CD4-positive, alpha-beta T cell (primary cell): ENCODE data around the gene ENTPD3. TPM values are rescaled to one million over a fixed set of nuclear protein-coding genes. Genes with fewer than 3 reads are reported as not detected.

ENCODE experiments used
- ATAC-seq: fragments of 200-7000 bp; cut with Tn5 transposase; one replicate; pipeline ENCODE4 v1.10.0; 2022; ENCODE audit warnings: mild to moderate bottlenecking; ENCODE audit not compliant: poor library complexity
- CTCF ChIA-PET: fragments of 350-600 bp; sonication (Branson Sonifier 250); formaldehyde crosslinking; loops from one replicate; lab custom pipeline; 2021; ENCODE audit warnings: antibody characterized with exemption, inconsistent platforms; lab: Charles Lee
- POLR2A ChIA-PET: fragments of 350-600 bp; sonication (Branson Sonifier 250); formaldehyde crosslinking; loops from one replicate; lab custom pipeline; 2021; ENCODE audit warnings: antibody characterized with exemption, inconsistent platforms; lab: Charles Lee
- DNase-seq, 14 experiments: peaks; one replicate each; pipeline ENCODE4 v3.0.0-alpha.2; 2013 to 2020; ENCODE audit warnings: mixed read lengths in 2 of 14
- H3K27ac ChIP-seq, 2 donors: one replicate each; pipeline versions ENCODE4 v1.5.1 to v1.7.0; 2013; ENCODE audit warnings: low read length in 2 of 2, low read depth in 1 of 2, mild to moderate bottlenecking in 1 of 2
- H3K27me3 ChIP-seq, 2 experiments: 1 replicate in 1 of 2; 2 replicates in 1 of 2; pipeline versions ENCODE4 v1.6.1 to v1.7.0; 2013; ENCODE audit warnings: low read length in 2 of 2, control low read depth in 1 of 2, mild to moderate bottlenecking in 1 of 2, moderate library complexity in 1 of 2; ENCODE audit not compliant: insufficient read depth in 2 of 2, control insufficient read depth in 1 of 2
- H3K36me3 ChIP-seq: one replicate; pipeline ENCODE4 v1.6.1; 2013; ENCODE audit warnings: low read length, control low read depth; ENCODE audit not compliant: insufficient read depth
- H3K4me1 ChIP-seq: one replicate; pipeline ENCODE4 v1.6.1; 2013; ENCODE audit warnings: low read length, control low read depth; ENCODE audit not compliant: insufficient read depth
- H3K4me3 ChIP-seq: one replicate; pipeline ENCODE4 v1.5.1; 2013; ENCODE audit warnings: mild to moderate bottlenecking, low read length, moderate library complexity
- H3K9me3 ChIP-seq, 2 experiments: 1 replicate in 1 of 2; 2 replicates in 1 of 2; pipeline versions ENCODE4 v1.6.1 to v1.7.0; 2013; ENCODE audit warnings: low read length in 2 of 2, mild to moderate bottlenecking in 2 of 2, control low read depth in 1 of 2, moderate library complexity in 1 of 2; ENCODE audit not compliant: control insufficient read depth in 1 of 2, insufficient read depth in 1 of 2
- H3K27ac Mint-ChIP-seq: one replicate; pipeline ENCODE4 v1.8.0; 2020; ENCODE audit warnings: mixed read lengths
- H3K27me3 Mint-ChIP-seq: one replicate; pipeline ENCODE4 v1.8.0; 2021; ENCODE audit warnings: mixed read lengths
- H3K36me3 Mint-ChIP-seq: one replicate; pipeline ENCODE4 v1.8.0; 2021; ENCODE audit warnings: low read depth, mixed read lengths
- H3K4me1 Mint-ChIP-seq: one replicate; pipeline ENCODE4 v1.8.0; 2021; ENCODE audit warnings: low read depth, mixed read lengths
- H3K4me3 Mint-ChIP-seq: one replicate; pipeline ENCODE4 v1.8.0; 2020; ENCODE audit warnings: mild to moderate bottlenecking, mixed read lengths
- H3K9me3 Mint-ChIP-seq: one replicate; pipeline ENCODE4 v1.8.0; 2020; ENCODE audit warnings: mixed read lengths
- intact Hi-C, 2 experiments: fragments of 100-400 bp; cut with DNase I in 1 of 2; cut with micrococcal nuclease in 1 of 2; formaldehyde crosslinking; loops; one replicate each; pipeline versions ENCODE4 v1.15.1 to v1.9.0; 2023 to 2025; cut with DNase I, micrococcal nuclease
- total RNA-seq, 174 experiments: library from RNA in 2 of 174; stranded (reverse) in 2 of 174; gene quantifications; one replicate each; pipeline ENCODE4 v1.2.3 and lab custom pipeline; 2021 to 2026
- TF ChIP-seq, protein P1 (sequence below): fragments of 200-600 bp; IDR thresholded peaks from one replicate; pipeline ENCODE4 v1.8.0; 2022; ENCODE audit warnings: antibody characterized with exemption, mild to moderate bottlenecking

ENTPD3 gene
- total RNA-seq, 2 experiments from 2014 or later = not detected

- peaks cover 5% of the 10 kb centered on the region for H3K4me1 Mint-ChIP-seq
- no peaks in the 10 kb centered on the region for H3K36me3 ChIP-seq
- H3K4me3 Mint-ChIP-seq = no peak overlapping the region
- ChIA-PET CTCF (no interaction called here), POLR2A (no interaction called here)
- H3K36me3 Mint-ChIP-seq = peaks cover 15% of the 10 kb centered on the region
- no peak overlapping the region for H3K27ac Mint-ChIP-seq
- no peaks in the 10 kb centered on the region for H3K9me3 Mint-ChIP-seq
- no peaks in the 10 kb centered on the region for H3K27me3 ChIP-seq
- TF ChIP-seq, protein P1, sequence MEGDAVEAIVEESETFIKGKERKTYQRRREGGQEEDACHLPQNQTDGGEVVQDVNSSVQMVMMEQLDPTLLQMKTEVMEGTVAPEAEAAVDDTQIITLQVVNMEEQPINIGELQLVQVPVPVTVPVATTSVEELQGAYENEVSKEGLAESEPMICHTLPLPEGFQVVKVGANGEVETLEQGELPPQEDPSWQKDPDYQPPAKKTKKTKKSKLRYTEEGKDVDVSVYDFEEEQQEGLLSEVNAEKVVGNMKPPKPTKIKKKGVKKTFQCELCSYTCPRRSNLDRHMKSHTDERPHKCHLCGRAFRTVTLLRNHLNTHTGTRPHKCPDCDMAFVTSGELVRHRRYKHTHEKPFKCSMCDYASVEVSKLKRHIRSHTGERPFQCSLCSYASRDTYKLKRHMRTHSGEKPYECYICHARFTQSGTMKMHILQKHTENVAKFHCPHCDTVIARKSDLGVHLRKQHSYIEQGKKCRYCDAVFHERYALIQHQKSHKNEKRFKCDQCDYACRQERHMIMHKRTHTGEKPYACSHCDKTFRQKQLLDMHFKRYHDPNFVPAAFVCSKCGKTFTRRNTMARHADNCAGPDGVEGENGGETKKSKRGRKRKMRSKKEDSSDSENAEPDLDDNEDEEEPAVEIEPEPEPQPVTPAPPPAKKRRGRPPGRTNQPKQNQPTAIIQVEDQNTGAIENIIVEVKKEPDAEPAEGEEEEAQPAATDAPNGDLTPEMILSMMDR = no peak
- DNase-seq (no peak), ATAC-seq (no peak)
- H3K27me3 Mint-ChIP-seq = peaks cover 5% of the 10 kb centered on the region
- no peak overlapping the region for H3K4me3 ChIP-seq
- H3K27ac ChIP-seq = no peak overlapping the region
- no peaks in the 10 kb centered on the region for H3K4me1 ChIP-seq
- no peaks in the 10 kb centered on the region for H3K9me3 ChIP-seq
- intact Hi-C loops = no loop called here
These were observed 31.0 kb downstream of the ENTPD3 start for GRCh38 chr3:40417845-40418543.

DNA sequence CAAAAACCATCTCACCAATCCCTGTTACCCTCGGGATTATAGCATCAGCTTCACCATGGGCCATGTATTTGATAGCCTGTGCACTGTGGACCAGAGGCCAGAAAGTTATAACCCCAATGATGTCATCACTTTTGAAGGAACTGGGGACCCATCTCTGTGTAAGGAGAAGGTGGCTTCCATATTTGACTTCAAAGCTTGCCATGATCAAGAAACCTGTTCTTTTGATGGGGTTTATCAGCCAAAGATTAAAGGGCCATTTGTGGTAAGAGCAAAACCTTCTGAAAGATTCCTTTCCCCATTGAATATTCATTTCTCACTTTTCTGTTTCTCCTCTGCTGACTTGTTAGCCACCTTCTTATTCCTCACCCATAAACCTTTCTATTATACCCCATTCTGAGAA lies 35.9 kb downstream of the ENTPD3 start:
- ChIA-PET CTCF (no interaction called here), POLR2A (no interaction called here)
- no peak overlapping the region for H3K27ac Mint-ChIP-seq
- ATAC-seq = no peak
- Histone ChIP-seq H3K4me3 (no peak overlapping the region), H3K9me3 (no peaks in the 10 kb centered on the region), H3K36me3 (no peaks in the 10 kb centered on the region), H3K27me3 (no peaks in the 10 kb centered on the region), H3K27ac (no peak overlapping the region), H3K4me1 (no peaks in the 10 kb centered on the region)
- intact Hi-C loops = no loop called here
- no peak overlapping the region for H3K4me3 Mint-ChIP-seq
- peaks cover 29% of the 10 kb centered on the region for H3K36me3 Mint-ChIP-seq
- peaks cover 4% of the 10 kb centered on the region for H3K27me3 Mint-ChIP-seq
- no peak for DNase-seq
- H3K9me3 Mint-ChIP-seq = no peaks in the 10 kb centered on the region
- TF ChIP-seq, protein P1 = no peak
- H3K4me1 Mint-ChIP-seq = peaks cover 8% of the 10 kb centered on the region

DNA sequence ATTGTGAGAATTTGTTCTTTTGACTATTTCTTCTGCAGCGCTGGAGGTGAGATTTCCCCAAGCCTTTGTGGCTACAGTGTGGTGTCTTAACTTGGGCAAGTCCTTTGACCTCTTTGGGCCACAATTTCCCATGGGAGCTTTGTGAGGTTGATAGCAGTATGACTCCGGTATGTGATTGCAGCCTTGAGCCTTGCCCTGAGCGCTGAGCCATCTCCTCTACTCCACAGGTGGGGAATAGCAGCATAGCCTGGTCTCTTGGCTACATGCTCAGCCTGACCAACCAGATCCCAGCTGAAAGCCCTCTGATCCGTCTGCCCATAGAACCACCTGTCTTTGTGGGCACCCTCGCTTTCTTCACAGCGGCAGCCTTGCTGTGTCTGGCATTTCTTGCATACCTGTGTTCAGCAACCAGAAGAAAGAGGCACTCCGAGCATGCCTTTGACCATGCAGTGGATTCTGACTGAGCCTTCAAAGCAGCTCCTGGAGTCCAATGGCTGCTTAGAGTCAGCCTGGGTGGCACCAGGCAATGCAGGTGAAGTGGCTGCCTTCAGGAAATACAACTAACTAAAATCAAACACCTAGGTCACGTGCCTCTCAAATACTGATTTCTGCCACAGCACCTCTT lies 40.2 kb downstream of the ENTPD3 start:
- Histone ChIP-seq H3K27ac (no peak overlapping the region), H3K36me3 (no peaks in the 10 kb centered on the region), H3K27me3 (no peaks in the 10 kb centered on the region), H3K4me1 (no peaks in the 10 kb centered on the region), H3K9me3 (no peaks in the 10 kb centered on the region), H3K4me3 (no peak overlapping the region)
- intact Hi-C loops = no loop called here
- CTCF ChIA-PET = no interaction called here
- Mint-ChIP-seq H3K36me3 (peaks cover 24% of the 10 kb centered on the region), H3K4me3 (no peak overlapping the region), H3K4me1 (peaks cover 8% of the 10 kb centered on the region), H3K27ac (no peak overlapping the region), H3K27me3 (peaks cover 8% of the 10 kb centered on the region), H3K9me3 (no peaks in the 10 kb centered on the region)
- ATAC-seq (no peak), DNase-seq (no peak)
- TF ChIP-seq, protein P1 = no peak
- POLR2A ChIA-PET = no interaction called here
